Spleen (tissue), 11 donors: Measurements from ENCODE around the gene CRYBG1. TPM values are rescaled to one million over a fixed set of nuclear protein-coding genes. Genes with fewer than 3 reads are reported as not detected.

ENCODE experiments used
- DNase-seq: peaks from one replicate; pipeline ENCODE4 v3.0.0-alpha.2; 2020
- H3K27ac ChIP-seq, 8 donors: fragments of 200-600 bp; sonication (generic) in 7 of 8; 1 replicate in 4 of 8; 2 replicates in 4 of 8; pipeline versions ENCODE4 v1.5.0 to v1.8.0; 2016 to 2021; ENCODE audit warnings: inconsistent platforms in 4 of 8, mild to moderate bottlenecking in 4 of 8, moderate library complexity in 1 of 8
- H3K27me3 ChIP-seq, 7 donors: fragments of 200-600 bp; sonication (generic) in 6 of 7; replicated peaks in 1 of 7; 1 replicate in 4 of 7; 2 replicates in 3 of 7; pipeline versions ENCODE4 v1.5.0 to v1.8.0; 2016 to 2021; ENCODE audit warnings: inconsistent platforms in 3 of 7, mild to moderate bottlenecking in 1 of 7
- H3K36me3 ChIP-seq, 6 donors: fragments of 200-600 bp; sonication (generic) in 5 of 6; 1 replicate in 4 of 6; 2 replicates in 2 of 6; pipeline versions ENCODE4 v1.5.0 to v1.8.0; 2016 to 2021; ENCODE audit warnings: inconsistent platforms in 2 of 6
- H3K4me1 ChIP-seq, 6 donors: fragments of 200-600 bp; sonication (generic) in 5 of 6; 1 replicate in 3 of 6; 2 replicates in 3 of 6; pipeline versions ENCODE4 v1.5.0 to v1.8.0; 2016 to 2021; ENCODE audit warnings: inconsistent platforms in 3 of 6
- H3K4me3 ChIP-seq, 8 donors: fragments of 200-600 bp; sonication (generic) in 7 of 8; 1 replicate in 4 of 8; 2 replicates in 4 of 8; pipeline versions ENCODE4 v1.5.0 to v1.8.0; 2016 to 2021; ENCODE audit warnings: inconsistent platforms in 4 of 8, mild to moderate bottlenecking in 4 of 8, moderate library complexity in 2 of 8
- H3K9me3 ChIP-seq, 8 donors: fragments of 200-600 bp; sonication (generic) in 7 of 8; 1 replicate in 4 of 8; 2 replicates in 4 of 8; pipeline versions ENCODE4 v1.5.0 to v1.8.0; 2016 to 2021; ENCODE audit warnings: inconsistent platforms in 4 of 8
- CTCF ChIP-seq, 11 experiments: fragments of 200-600 bp in 7 of 11; fragments of 450-650 bp in 4 of 11; sonication (generic) in 4 of 11; IDR thresholded peaks in 8 of 11; conservative IDR thresholded peaks in 3 of 11; 1 replicate in 7 of 11; 2 replicates in 4 of 11; pipeline versions ENCODE4 v1.4.0 to v1.8.0; 2016 to 2021; ENCODE audit warnings: antibody characterized with exemption in 11 of 11, inconsistent platforms in 4 of 11, mild to moderate bottlenecking in 1 of 11
- POLR2A ChIP-seq, 3 donors: fragments of 450-650 bp; IDR thresholded peaks; one replicate each; pipeline ENCODE4 v1.5.1; 2017; ENCODE audit warnings: antibody characterized with exemption in 3 of 3, mild to moderate bottlenecking in 1 of 3
- POLR2AphosphoS5 ChIP-seq, 3 donors: sonication (generic); formaldehyde crosslinking; IDR thresholded peaks; one replicate each; pipeline ENCODE4 v1.5.1; 2017; ENCODE audit warnings: antibody characterized with exemption in 3 of 3
- WGBS, 5 donors: extraction: QIAGEN DNeasy Blood & Tissue Kit in 3 of 5; methylation state at CpG; one replicate each; pipeline versions ENCODE4 v1.1.5 to v1.1.7; 2013 to 2018; 5-methylcytosine and 5-hydroxymethylcytosine counted together
- intact Hi-C: fragments of 100-400 bp; cut with DNase I; formaldehyde crosslinking; loops from one replicate; pipeline ENCODE4 v1.15.0; 2023; ENCODE audit warnings: low total_unique reads
- polyA plus RNA-seq, 3 donors: library from polyadenylated mRNA; stranded (reverse); fragments of 200-250 nt; gene quantifications; one replicate each; pipeline ENCODE4 v1.2.1, GENCODE V29; 2013
- total RNA-seq, 7 donors: library from RNA; depleted of rRNA in 3 of 7; stranded (reverse); fragments of >200 nt in 3 of 7; fragmentation: NEBNext Ultra II Directional in 4 of 7; extraction: Animal tissue kit (Norgen Biotek cat#: 25700) in 4 of 7; gene quantifications; one replicate each; pipeline versions ENCODE4 v1.1.0 to v1.2.1, GENCODE V29; 2016 to 2021
- donor health status: healthy with polysubstance abuse.
- donor health status: DM: no; HTN: no; CAD: no; lungs with moderate emphysema.
- donor health status: DM: no; HTN: no; CAD: no.
- donor health status: Bipolar disorder and iron deficiency.
- donor health status: healthy.
- donor health status: DM: no; HTN: no; CAD: no.
- donor health status: DM: yes; HTN: yes; CAD: no.

Gene CRYBG1
- total and polyA plus RNA-seq, 10 donors: 5.6 to 39.1 (median 28.1) TPM

DNA sequence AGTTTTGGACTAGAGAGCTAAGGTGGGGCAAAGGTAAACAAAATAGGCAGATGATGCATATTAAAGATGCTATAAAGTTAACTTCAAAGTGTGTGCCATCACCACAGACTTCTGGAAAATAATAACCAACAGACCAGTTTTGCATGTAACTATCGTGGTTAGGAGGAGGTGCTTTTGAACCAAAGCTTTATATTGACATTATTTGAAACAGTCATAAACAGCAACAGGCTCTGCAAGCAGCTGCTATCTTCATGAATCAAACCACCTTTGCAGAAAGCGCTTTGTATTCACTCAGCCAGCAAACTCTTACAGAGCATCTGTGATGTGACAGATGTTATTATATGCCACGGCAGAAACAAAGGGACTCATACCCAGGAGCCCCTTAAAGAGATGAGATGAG, 81.9 kb downstream of the CRYBG1 start:
- 64 to 71% (median 71%) methylated on average over 3 of the region's 3 CpGs for WGBS, 5 donors
- H3K27me3 ChIP-seq: peaks cover 0 to 52% (median 7%) of the 10 kb centered on the region in 7 donors

GRCh38 chr6:106444777-106445507, 84.4 kb downstream of the CRYBG1 start:
- 10 to 34% (median 31%) methylated on average over 4 of the region's 4 CpGs for WGBS, 5 donors
- H3K9me3 ChIP-seq: no peaks in the 10 kb centered on the region
- intact Hi-C loops: loop anchor here (2.0 to 10.0 kb wide), 3 partner anchors 60 to 532 kb away; no protein-coding TSS in a partner anchor

More for the DNA sequence above, 81.9 kb downstream of the CRYBG1 start:
- no peaks in the 10 kb centered on the region for H3K36me3 ChIP-seq
- intact Hi-C loops: loop anchor here (10.0 kb wide), 1 partner anchor 62 kb away; no protein-coding TSS in a partner anchor
- DNase-seq: no peak
- TF ChIP-seq POLR2A (IDR thresholded peaks at IDR 0.05) (no peak), CTCF (IDR thresholded peaks at IDR 0.05 in 8 of 11, conservative IDR thresholded peaks at IDR 0.05 in 3 of 11) (no peak), POLR2AphosphoS5 (IDR thresholded peaks at IDR 0.05) (no peak)
- H3K4me3 ChIP-seq: no peak overlapping the region
- H3K9me3 ChIP-seq: no peaks in the 10 kb centered on the region
- no peak overlapping the region for H3K27ac ChIP-seq
- H3K4me1 ChIP-seq: peaks cover 0 to 18% (median 0%) of the 10 kb centered on the region in 6 donors

DNA sequence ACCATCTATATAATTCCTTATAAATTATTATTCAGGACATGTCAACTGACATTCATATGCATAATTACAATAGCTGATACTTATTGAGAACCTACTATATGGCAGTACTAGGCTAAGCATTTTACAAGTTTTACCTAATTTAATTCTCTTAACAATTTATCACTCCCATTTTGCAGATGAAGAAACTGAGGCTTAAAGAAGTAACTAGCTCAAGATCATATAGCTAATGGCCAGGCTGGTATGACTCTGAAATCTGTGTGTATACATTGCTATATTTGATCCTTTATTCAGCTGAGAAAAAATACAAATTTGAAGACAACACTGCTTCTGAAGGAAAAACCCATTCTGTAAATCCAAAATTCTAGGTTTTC, 85.0 kb downstream of the CRYBG1 start:
- TF ChIP-seq POLR2A (IDR thresholded peaks at IDR 0.05) (no peak), CTCF (IDR thresholded peaks at IDR 0.05 in 8 of 11, conservative IDR thresholded peaks at IDR 0.05 in 3 of 11) (no peak), POLR2AphosphoS5 (IDR thresholded peaks at IDR 0.05) (no peak)
- no peak for DNase-seq
- intact Hi-C loops: loop anchor here (2.0 to 10.0 kb wide), 3 partner anchors 59 to 532 kb away; no protein-coding TSS in a partner anchor
- Histone ChIP-seq H3K4me3 (no peak overlapping the region), H3K9me3 (no peaks in the 10 kb centered on the region), H3K36me3 (no peaks in the 10 kb centered on the region), H3K27ac (no peak overlapping the region), H3K4me1 (peaks cover 4 to 49% (median 19%) of the 10 kb centered on the region in 6 donors), H3K27me3 (peaks cover 0 to 27% (median 0%) of the 10 kb centered on the region in 7 donors)

More at GRCh38 chr6:106444777-106445507, 84.4 kb downstream of the CRYBG1 start:
- H3K4me1 ChIP-seq: peaks cover 4 to 43% (median 17%) of the 10 kb centered on the region in 6 donors
- no peak for TF ChIP-seq POLR2AphosphoS5 (IDR thresholded peaks at IDR 0.05)
- TF ChIP-seq POLR2A (IDR thresholded peaks at IDR 0.05): no peak
- peak; percentile 70 to 91 (median 81) for TF ChIP-seq CTCF (IDR thresholded peaks at IDR 0.05 in 8 of 11, conservative IDR thresholded peaks at IDR 0.05 in 3 of 11)
- H3K27ac ChIP-seq: no peak overlapping the region
- H3K27me3 ChIP-seq: peaks cover 0 to 33% (median 0%) of the 10 kb centered on the region in 7 donors
- no peak overlapping the region for H3K4me3 ChIP-seq
- no peak for DNase-seq
- no peaks in the 10 kb centered on the region for H3K36me3 ChIP-seq

DNA sequence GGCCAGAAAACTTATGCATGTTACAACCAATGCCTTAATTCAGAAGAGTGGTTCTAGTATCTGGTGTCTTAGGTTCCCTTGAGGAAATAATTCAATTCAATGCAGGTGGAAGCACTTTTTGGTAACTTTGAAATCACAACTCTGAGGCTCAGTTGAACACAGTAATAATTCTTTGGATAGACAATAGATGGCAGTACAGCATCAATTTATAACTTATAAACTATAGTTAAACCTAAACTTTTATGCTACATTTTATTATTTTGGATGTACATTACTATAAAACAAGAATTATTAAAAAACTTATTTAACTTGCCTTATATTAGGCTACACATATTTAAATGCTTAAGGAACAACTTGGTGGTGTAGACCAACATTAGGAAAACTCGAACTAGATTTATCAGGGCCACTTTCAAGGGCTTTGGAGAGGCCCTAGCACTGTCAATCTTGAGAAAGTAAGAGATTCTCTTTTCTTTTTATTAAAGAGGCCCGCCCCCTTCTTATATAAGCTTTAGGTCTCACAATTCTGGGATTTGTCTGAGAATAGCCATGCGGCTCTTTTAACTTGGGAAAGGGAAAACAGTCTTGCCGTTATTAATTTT, 85.9 kb downstream of the CRYBG1 start:
- Histone ChIP-seq H3K27ac (no peak overlapping the region), H3K4me3 (no peak overlapping the region), H3K27me3 (peaks cover 0 to 18% (median 0%) of the 10 kb centered on the region in 7 donors), H3K36me3 (no peaks in the 10 kb centered on the region), H3K9me3 (no peaks in the 10 kb centered on the region), H3K4me1 (peaks cover 4 to 58% (median 21%) of the 10 kb centered on the region in 6 donors)
- intact Hi-C loops: loop anchor here (5.0 to 10.0 kb wide), 2 partner anchors 58 to 531 kb away; no protein-coding TSS in a partner anchor
- TF ChIP-seq POLR2AphosphoS5 (IDR thresholded peaks at IDR 0.05) (no peak), CTCF (IDR thresholded peaks at IDR 0.05 in 8 of 11, conservative IDR thresholded peaks at IDR 0.05 in 3 of 11) (peak; percentile 30 to 65 (median 44)), POLR2A (IDR thresholded peaks at IDR 0.05) (no peak)
- WGBS, 5 donors: 54 to 83% (median 74%) methylated on average over 4 of the region's 4 CpGs
- no peak for DNase-seq
